ENCODE results near the gene LRFN4. TPM values are rescaled to one million over a fixed set of nuclear protein-coding genes. Genes with fewer than 3 reads are reported as not detected.

LRFN4 gene
- total and polyA plus RNA-seq, 2 of the 8 experiments (the other 6 are each of a cell fraction or from before 2014, with no cell fraction given) = 49.8 to 64.3 TPM

GRCh38 chr11:66877588-66878385, 20.9 kb downstream of the LRFN4 start:
- Histone ChIP-seq H3K27me3 (replicated peaks in 1 of 4; ENCODE audit: control insufficient read depth in 3 of 4, extremely low read depth in 1 of 4, insufficient read depth in 3 of 4, low read length in 3 of 4) (no peaks in the 10 kb centered on the region), H2BK20ac (ENCODE audit: low read length) (no peak overlapping the region), H3K27ac (ENCODE audit: low read depth, low read length) (no peak overlapping the region), H3K9me3 (ENCODE audit: insufficient read depth in 2 of 2, low read depth in 1 of 2, low read length in 1 of 2) (no peaks in the 10 kb centered on the region), H2AFZ (ENCODE audit: low read length) (no peak overlapping the region), H2BK12ac (ENCODE audit: low read depth, low read length) (no peak overlapping the region), H3K79me1 (ENCODE audit: low read depth, low read length) (peaks cover 2% of the 10 kb centered on the region), H4K91ac (replicated peaks; ENCODE audit: insufficient read length, low read length) (no peak overlapping the region), H3K4ac (replicated peaks; ENCODE audit: insufficient read length, low read depth, low read length) (no peak overlapping the region), H3K23ac (ENCODE audit: insufficient read length) (no peak overlapping the region), H3K4me1 (replicated peaks in 1 of 4; ENCODE audit: control insufficient read depth in 3 of 4, insufficient read depth in 4 of 4, low read length in 3 of 4) (peaks cover 4 to 16% (median 14%) of the 10 kb centered on the region in 4 experiments), H3K23me2 (ENCODE audit: low read depth, low read length) (no peaks in the 10 kb centered on the region), H3K79me2 (ENCODE audit: control insufficient read depth in 1 of 2, insufficient read depth in 2 of 2, low read length in 2 of 2) (no peaks in the 10 kb centered on the region), H3K14ac (ENCODE audit: insufficient read length) (no peak overlapping the region), H3K4me3 (ENCODE audit: extremely low read depth in 1 of 4, insufficient read depth in 2 of 4, low read depth in 3 of 4, low read length in 4 of 4) (no peak overlapping the region), H4K8ac (ENCODE audit: extremely low read depth, insufficient read depth, low read length) (no peak overlapping the region), H2AK5ac (ENCODE audit: low read depth, low read length) (no peak overlapping the region), H4K20me1 (replicated peaks in 1 of 2; ENCODE audit: control insufficient read depth in 1 of 2, insufficient read depth in 2 of 2, low read length in 2 of 2) (peaks cover 0 to 2% of the 10 kb centered on the region in 2 experiments), H3K4me2 (ENCODE audit: insufficient read depth in 1 of 2, low read depth in 2 of 2, low read length in 2 of 2) (no peak overlapping the region), H2BK5ac (ENCODE audit: low read depth, low read length) (no peak overlapping the region), H2BK120ac (replicated peaks; ENCODE audit: low read depth, low read length) (no peak overlapping the region), H3K56ac (replicated peaks; ENCODE audit: insufficient read length, low read depth, low read length) (no peak overlapping the region), H4K5ac (ENCODE audit: insufficient read length, low read depth, low read length) (no peak overlapping the region), H3K18ac (ENCODE audit: extremely low read depth, low read length) (no peak overlapping the region), H3K36me3 (ENCODE audit: control insufficient read depth in 2 of 4, insufficient read depth in 4 of 4, low read length in 3 of 4) (no peaks in the 10 kb centered on the region), H2BK15ac (ENCODE audit: low read length) (no peak overlapping the region), H3K9ac (replicated peaks in 1 of 4; ENCODE audit: extremely low read depth in 1 of 4, low read depth in 3 of 4, low read length in 3 of 4) (no peak overlapping the region)
- DNase-seq (ENCODE audit: low read depth in 1 of 2, low spot score in 2 of 2) (no peak), FAIRE-seq (no peak)
- WGBS, 2 experiments (ENCODE audit: extremely low coverage in 1 of 2, insufficient coverage in 1 of 2, insufficient read length in 1 of 2, insufficient replicate concordance in 2 of 2, low coverage in 1 of 2, low lambda C conversion rate in 2 of 2, missing lambda C conversion rate in 1 of 2) = 96% methylated on average over 8 of the region's 9 CpGs; no CpG with 5 or more reads in 1 of the 2 experiments
- POLR2A ChIA-PET (ENCODE audit: partially characterized antibody) = interaction anchor here (0.8 kb wide), 1 partner anchor 98 kb away, joined by 3 read pairs; no protein-coding TSS in a partner anchor
- CTCF ChIA-PET (ENCODE audit: partially characterized antibody) = interaction anchor here (0.6 to 11.9 kb wide), 7 partner anchors 10 to 161 kb away, joined by 3 to 199 read pairs (median 4); partner anchors contain the start of gene C11orf86
- TF ChIP-seq NANOG (IDR thresholded peaks at IDR 0.05; ENCODE audit: insufficient read depth, low read depth, low read length, poor library complexity, severe bottlenecking) (no peak), HDAC2 (IDR thresholded peaks at IDR 0.05; ENCODE audit: borderline replicate concordance in 1 of 2, low read depth in 2 of 2, low read length in 2 of 2) (no peak), JUN (IDR thresholded peaks at IDR 0.05; ENCODE audit: low read depth, low read length) (no peak), POLR2A (IDR thresholded peaks at IDR 0.05; ENCODE audit: control extremely low read depth in 1 of 2, low read depth in 2 of 2, low read length in 2 of 2) (no peak), EGR1 (IDR thresholded peaks at IDR 0.05; ENCODE audit: borderline replicate concordance, low read depth, low read length) (no peak), POLR2AphosphoS5 (IDR thresholded peaks at IDR 0.05; ENCODE audit: low read depth, low read length) (no peak), POU5F1 (IDR thresholded peaks at IDR 0.05; ENCODE audit: low read depth, low read length) (no peak), SP2 (IDR thresholded peaks at IDR 0.05; ENCODE audit: low read length) (no peak), SAP30 (IDR thresholded peaks at IDR 0.05; ENCODE audit: insufficient read depth, insufficient replicate concordance, low read length) (no peak), CREB1 (IDR thresholded peaks at IDR 0.05) (no peak), KDM5A (IDR thresholded peaks at IDR 0.05; ENCODE audit: low read length) (no peak), ZNF274 (IDR thresholded peaks at IDR 0.05; ENCODE audit: borderline replicate concordance, extremely low read depth, low read length) (no peak), TAF1 (IDR thresholded peaks at IDR 0.05; ENCODE audit: low read depth, low read length) (no peak)

Measured in H1 (cell line).